Stimulated activated CD4-positive, alpha-beta T cell treated with anti-CD3 and anti-CD28 coated beads, Interleukin-2, amount 100 ng/mL, for 4 hours (primary cell): ENCODE results near the gene PARK7.
A peak's percentile ranks its signal among the peaks of the same experiment; 100 is the strongest.
"Not testable (repeated sequence)": the region's sequence is repeated elsewhere in the genome, so short reads cannot be mapped to it uniquely, and the experiment has no call there.

ENCODE experiments used
- DNase-seq: peaks from one replicate; pipeline ENCODE4 v3.0.0-alpha.2; 2020; ENCODE audit warnings: low read depth

Gene PARK7

GRCh38 chr1:7961216-7962013 is at the start of gene PARK7:
Gene PARK7 (plus strand): TSS chr1:7961711. CDS start chr1:7962786, 1,075 bp downstream.
- DNase-seq = peak; percentile 99

DNA sequence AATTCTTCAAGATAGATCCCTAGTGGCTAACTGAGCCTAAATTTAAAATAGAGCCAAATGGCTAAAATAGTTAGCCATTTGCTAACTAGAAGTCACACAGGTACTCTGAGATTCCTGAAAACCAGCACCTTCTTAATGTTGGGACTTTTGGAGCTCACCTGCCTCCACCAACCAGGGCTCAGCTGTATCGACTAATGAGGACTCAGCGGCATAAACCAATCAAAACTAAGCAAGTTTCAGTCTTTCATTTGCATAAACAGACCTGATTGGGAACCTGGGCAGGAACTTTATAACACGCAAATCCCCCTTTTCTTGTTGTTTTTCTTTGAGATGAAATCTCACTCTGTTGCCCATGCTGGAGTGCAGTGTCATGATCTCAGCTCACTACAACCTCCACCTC is 49.4 kb upstream of the PARK7 start:
- DNase-seq = no peak

GRCh38 chr1:7912743-7913557 is 48.6 kb upstream of the PARK7 start:
- no peak for DNase-seq

- peak; percentile 57 for DNase-seq
These were observed 45.5 kb upstream of the PARK7 start for GRCh38 chr1:7915826-7916500.

- DNase-seq = no peak
These were observed 45.0 kb upstream of the PARK7 start for GRCh38 chr1:7916501-7916830.

GRCh38 chr1:7917971-7918370 is 43.5 kb upstream of the PARK7 start:
- DNase-seq = not testable (repeated sequence)

- no peak for DNase-seq
These were observed 41.6 kb upstream of the PARK7 start for GRCh38 chr1:7919880-7920279.

DNA sequence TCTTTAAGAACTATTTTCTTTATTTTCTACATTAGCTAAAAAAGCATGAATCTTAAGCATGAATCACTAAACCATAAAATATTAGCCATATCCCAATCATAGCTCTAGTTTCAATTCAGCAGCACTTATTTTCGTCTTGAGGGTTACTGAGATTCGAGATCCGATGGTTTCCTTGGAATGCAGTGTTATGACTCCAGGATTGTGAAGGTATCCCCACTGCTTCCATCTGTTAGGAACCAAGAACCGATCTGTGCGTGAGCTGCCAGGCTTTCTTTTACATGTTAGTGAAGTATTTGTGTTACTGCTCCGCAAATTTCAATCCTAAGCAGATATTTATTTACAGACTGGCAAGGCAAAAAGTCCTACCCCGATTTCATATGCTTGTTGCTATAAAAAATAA is 39.7 kb upstream of the PARK7 start:
- DNase-seq = no peak

GRCh38 chr1:7922301-7922700 is 39.2 kb upstream of the PARK7 start:
- no peak for DNase-seq

DNA sequence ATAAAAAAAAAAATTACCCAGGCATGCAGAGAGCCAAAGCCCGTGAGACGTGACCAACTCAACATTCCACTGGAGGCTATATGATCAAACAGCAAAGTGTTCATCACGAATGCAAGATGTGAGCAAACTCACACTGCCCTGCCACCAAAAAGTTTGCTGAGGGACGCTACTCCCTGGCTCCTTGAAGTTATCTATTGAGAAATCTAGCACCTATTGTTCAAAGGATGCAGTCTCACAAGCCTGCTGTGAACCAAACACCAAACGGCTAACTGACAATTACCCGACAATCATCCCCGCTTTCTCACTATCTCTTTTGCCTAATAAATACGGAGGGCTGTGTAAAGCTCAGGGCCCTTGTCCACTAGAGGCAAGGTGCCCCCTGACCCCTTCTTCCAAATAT is 34.5 kb upstream of the PARK7 start:
- not testable (repeated sequence) for DNase-seq

DNA sequence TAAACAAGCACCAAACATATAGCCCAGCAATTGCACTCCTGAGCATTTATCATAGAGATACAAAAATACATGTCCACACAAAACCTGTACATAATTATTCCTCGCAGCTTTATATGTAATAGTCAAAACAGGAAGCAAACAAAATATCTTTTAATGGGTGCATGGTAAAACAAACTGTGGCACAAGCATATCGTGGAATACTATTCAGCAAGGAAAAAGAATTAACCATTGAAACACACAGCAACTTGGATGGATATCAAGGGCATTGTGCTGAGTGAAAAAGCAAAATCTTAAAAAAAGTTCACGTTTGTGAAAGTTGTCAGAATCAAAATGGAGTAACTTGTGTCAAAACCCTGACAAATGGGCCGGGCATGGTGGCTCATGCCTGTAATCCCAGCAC is 33.3 kb upstream of the PARK7 start:
- DNase-seq = no peak

GRCh38 chr1:7929637-7930036 is 31.9 kb upstream of the PARK7 start:
- no peak for DNase-seq

GRCh38 chr1:7930645-7931445 is 30.7 kb upstream of the PARK7 start:
- no peak for DNase-seq

GRCh38 chr1:7931446-7931812 is 30.1 kb upstream of the PARK7 start:
- DNase-seq = no peak

- no peak for DNase-seq
These were observed 28.9 kb upstream of the PARK7 start for GRCh38 chr1:7932524-7933138.

- DNase-seq = no peak
These were observed 23.4 kb upstream of the PARK7 start for GRCh38 chr1:7938070-7938469.

DNA sequence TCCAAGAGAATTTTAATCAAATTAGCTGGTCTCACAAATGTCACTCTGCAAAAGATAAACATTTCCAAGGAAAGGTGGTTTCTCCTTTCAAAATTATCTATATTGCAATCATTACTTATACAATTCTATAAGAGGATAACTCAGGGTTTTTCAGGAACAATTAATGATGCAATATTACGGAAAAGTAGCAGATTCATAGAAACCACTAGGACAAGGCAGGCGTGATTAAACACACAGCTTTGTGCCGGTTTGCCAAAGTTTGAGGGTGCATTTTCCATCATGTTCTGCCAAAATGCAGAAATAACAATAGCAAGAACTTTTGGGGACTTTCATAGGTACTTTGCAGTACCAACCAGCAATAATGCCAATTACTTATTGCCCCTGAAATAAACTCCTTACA is 21.5 kb upstream of the PARK7 start:
- no peak for DNase-seq

DNA sequence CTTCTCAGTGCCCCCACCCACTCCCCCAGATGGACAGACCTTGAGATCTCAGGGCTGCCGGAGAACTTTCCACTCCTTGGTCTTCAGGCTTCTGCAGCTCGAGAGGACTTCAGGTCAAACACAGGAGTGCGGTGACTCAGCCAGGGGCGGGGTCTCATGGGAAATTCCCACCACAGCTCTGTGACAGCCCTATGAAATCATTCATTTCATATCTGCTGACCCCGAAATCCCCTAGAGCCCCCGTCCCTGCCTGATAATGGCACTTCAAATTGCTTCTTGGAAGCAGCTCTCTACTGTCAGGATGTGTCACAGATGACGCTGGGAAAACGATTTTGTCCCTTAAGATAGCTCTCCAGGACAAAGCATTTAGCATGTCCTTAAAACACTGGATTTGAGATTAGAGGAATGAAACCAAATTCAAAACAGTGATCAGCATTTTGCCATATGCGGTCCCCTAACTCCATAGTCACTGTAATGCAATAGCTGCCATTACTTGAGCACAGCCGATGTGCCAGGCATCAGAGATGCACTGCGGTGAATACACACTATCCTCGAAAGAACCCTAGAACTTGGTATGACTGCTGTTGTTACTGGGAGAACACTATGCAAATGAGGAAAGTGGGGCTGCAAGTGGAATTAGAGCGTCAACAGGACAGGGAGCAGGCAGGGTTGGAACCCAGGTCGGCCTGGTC is 20.6 kb upstream of the PARK7 start, which contains the start of gene TNFRSF9:
TSS of gene TNFRSF9 (minus strand) at position 95 of the 692 bp plus-strand sequence. CDS start 845 bp downstream, outside the sequence.
- DNase-seq = peak; percentile 76

GRCh38 chr1:7941437-7941793 is 20.1 kb upstream of the PARK7 start:
- no peak for DNase-seq

DNA sequence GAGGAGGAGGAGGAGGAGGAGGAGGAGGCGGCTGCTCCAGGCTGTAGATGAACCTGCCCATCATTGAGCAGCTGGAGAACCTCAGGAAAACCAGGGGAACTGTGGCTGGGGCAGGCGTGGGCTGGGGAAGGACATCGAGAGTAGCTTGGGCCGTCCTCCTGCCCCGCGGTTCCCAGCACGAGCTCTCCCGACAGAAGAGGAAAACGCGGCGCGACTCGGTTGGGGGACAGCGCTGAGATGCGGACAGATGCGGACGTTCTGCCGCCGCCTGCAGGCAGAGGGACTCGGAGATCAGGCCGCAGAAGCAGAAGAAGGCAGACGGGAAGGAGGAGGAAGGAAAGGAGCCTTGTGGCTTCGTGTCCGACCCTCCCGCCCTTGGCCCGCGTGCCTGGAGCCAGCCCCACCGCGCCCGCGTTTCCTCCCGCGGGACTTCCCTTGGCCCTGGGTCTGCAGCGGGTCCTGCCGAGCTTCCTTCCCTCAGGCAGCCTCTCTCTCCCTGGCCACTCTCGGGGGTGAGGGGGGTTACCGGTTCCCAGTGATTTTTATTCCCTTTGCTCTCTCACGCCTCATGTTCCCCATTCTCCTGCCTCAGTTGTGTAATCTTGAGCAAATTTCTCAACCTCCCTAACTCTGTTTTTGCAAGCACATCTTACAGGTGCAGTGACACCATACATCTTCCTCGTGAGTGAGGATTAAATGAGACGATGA is 19.1 kb upstream of the PARK7 start:
- no peak for DNase-seq
